PC-3 (cell line): ENCODE measurements around the gene CNIH3. TPM values are rescaled to one million over a fixed set of nuclear protein-coding genes. Genes with fewer than 3 reads are reported as not detected.

ENCODE experiments used
- ATAC-seq: fragments of 200-7000 bp; cut with Tn5 transposase; 2 replicates; pipeline ENCODE4 v1.9.1; 2020; ENCODE audit warnings: mild to moderate bottlenecking, moderate library complexity
- BruUV-seq: library from RNA; stranded (reverse); fragments of 400-500 nt; replicated peaks from 2 replicates; lab custom pipeline; 2021; lab: Mats Ljungman, UMichigan
- CTCF ChIA-PET: fragments of 300-600 bp; sonication (Branson Sonifier 250); formaldehyde crosslinking; loops from one replicate; lab custom pipeline; 2022; ENCODE audit warnings: antibody characterized with exemption; lab: Charles Lee
- POLR2A ChIA-PET: fragments of 300-600 bp; sonication (Branson Sonifier 250); formaldehyde crosslinking; loops from one replicate; lab custom pipeline; 2022; ENCODE audit warnings: antibody characterized with exemption; ENCODE audit not compliant: unreplicated experiment; lab: Charles Lee
- DNase-seq: peaks from one replicate; pipeline ENCODE4 v3.0.0-alpha.2; 2015
- H2AFZ ChIP-seq: fragments of 300-600 bp; sonication (generic); 2 replicates; pipeline ENCODE4 v1.6.0; 2016; ENCODE audit warnings: antibody characterized with exemption, low read length
- H3F3A ChIP-seq: fragments of 300-600 bp; sonication (generic); one replicate; pipeline ENCODE4 v1.6.0; 2017; ENCODE audit warnings: antibody characterized with exemption, low read length, control low read depth, mild to moderate bottlenecking; ENCODE audit not compliant: unreplicated experiment
- H3K27ac ChIP-seq: fragments of 300-600 bp; sonication (generic); 2 replicates; pipeline ENCODE4 v1.5.1; 2016; ENCODE audit warnings: mild to moderate bottlenecking, low read length
- H3K27me3 ChIP-seq: fragments of 300-600 bp; sonication (generic); 2 replicates; pipeline ENCODE4 v1.6.1; 2016; ENCODE audit warnings: low read length, mixed read lengths
- H3K36me3 ChIP-seq: fragments of 300-600 bp; sonication (generic); 2 replicates; pipeline ENCODE4 v1.6.1; 2016; ENCODE audit warnings: low read depth, mixed run types, low read length, mixed read lengths
- H3K4me1 ChIP-seq: fragments of 300-600 bp; sonication (generic); 2 replicates; pipeline ENCODE4 v1.5.1; 2016; ENCODE audit warnings: low read length; ENCODE audit not compliant: insufficient read depth
- H3K4me2 ChIP-seq: fragments of 300-600 bp; sonication (generic); 2 replicates; pipeline ENCODE4 v1.6.0; 2016; ENCODE audit warnings: low read length
- H3K4me3 ChIP-seq: fragments of 300-600 bp; sonication (generic); 2 replicates; pipeline ENCODE4 v1.5.1; 2016; ENCODE audit warnings: mild to moderate bottlenecking, low read length, mixed read lengths
- H3K79me2 ChIP-seq: fragments of 300-600 bp; sonication (generic); 2 replicates; pipeline ENCODE4 v1.6.1; 2017; ENCODE audit warnings: low read length, mixed read lengths
- H3K9ac ChIP-seq: fragments of 300-600 bp; sonication (generic); 2 replicates; pipeline ENCODE4 v1.6.0; 2016; ENCODE audit warnings: mild to moderate bottlenecking, low read length
- H3K9me2 ChIP-seq: fragments of 300-600 bp; sonication (generic); replicated peaks from 2 replicates; pipeline ENCODE4 v1.6.1; 2016; ENCODE audit warnings: mixed run types, low read length, mixed read lengths
- H3K9me3 ChIP-seq: fragments of 300-600 bp; sonication (generic); 2 replicates; pipeline ENCODE4 v1.6.1; 2016; ENCODE audit warnings: low read length, mixed read lengths
- H4K20me1 ChIP-seq: fragments of 300-600 bp; sonication (generic); 2 replicates; pipeline ENCODE4 v1.6.1; 2016; ENCODE audit warnings: low read length, mixed read lengths
- CTCF ChIP-seq: fragments of 300-600 bp; sonication (generic); conservative IDR thresholded peaks from 2 replicates; pipeline ENCODE4 v1.5.1; 2017; ENCODE audit warnings: antibody characterized with exemption, low read depth, mild to moderate bottlenecking, low read length
- EZH2 ChIP-seq: fragments of 300-600 bp; sonication (generic); IDR thresholded peaks from one replicate; pipeline ENCODE4 v1.6.1; 2017; ENCODE audit warnings: antibody characterized with exemption, mild to moderate bottlenecking, low read length; ENCODE audit not compliant: unreplicated experiment
- EZH2phosphoT487 ChIP-seq: fragments of 300-600 bp; sonication (generic); IDR thresholded peaks from 2 replicates; pipeline ENCODE4 v1.6.1; 2018; ENCODE audit warnings: mild to moderate bottlenecking, antibody characterized with exemption, low read length, borderline replicate concordance
- intact Hi-C: fragments of 100-400 bp; cut with micrococcal nuclease; formaldehyde crosslinking; loops from 2 replicates; pipeline ENCODE4 v1.9.0; 2023
- total RNA-seq: library from RNA; depleted of rRNA; stranded (reverse); fragments of >200 nt; gene quantifications from 2 replicates; pipeline ENCODE4 v1.2.3, GENCODE V29; 2014

Gene CNIH3
- total RNA-seq, 1 experiment from 2014 or later: 7.4 TPM

GRCh38 chr1:224743608-224744164 is 127.6 kb downstream of the CNIH3 start:
- H3K79me2 ChIP-seq: no peaks in the 10 kb centered on the region
- H3K36me3 ChIP-seq: no peaks in the 10 kb centered on the region
- peaks cover 7% of the 10 kb centered on the region; the same call in 1 of the 2 replicates for H3K4me1 ChIP-seq
- TF ChIP-seq EZH2 (no peak), CTCF (no peak), EZH2phosphoT487 (no peak)
- H3K27ac ChIP-seq: no peak overlapping the region
- ATAC-seq (no peak), DNase-seq (no peak)
- no peaks in the 10 kb centered on the region for H3K9me2 ChIP-seq
- no peak overlapping the region for H3K4me3 ChIP-seq
- ChIA-PET CTCF (no interaction called here), POLR2A (no interaction called here)
- H3K4me2 ChIP-seq: no peak overlapping the region
- intact Hi-C loops: no loop called here
- no peaks in the 10 kb centered on the region for H4K20me1 ChIP-seq
- H3K9ac ChIP-seq: no peak overlapping the region
- H3F3A ChIP-seq: no peaks in the 10 kb centered on the region
- H3K27me3 ChIP-seq: no peaks in the 10 kb centered on the region
- H2AFZ ChIP-seq: no peak overlapping the region
- no TSS peak for BruUV-seq
- H3K9me3 ChIP-seq: no peaks in the 10 kb centered on the region

GRCh38 chr1:224744521-224744920 is 128.4 kb downstream of the CNIH3 start:
- Histone ChIP-seq H3K79me2 (no peaks in the 10 kb centered on the region), H2AFZ (no peak overlapping the region), H3K4me2 (no peak overlapping the region), H3K27ac (no peak overlapping the region), H3K27me3 (no peaks in the 10 kb centered on the region), H4K20me1 (no peaks in the 10 kb centered on the region), H3K9ac (no peak overlapping the region), H3K36me3 (no peaks in the 10 kb centered on the region), H3K9me3 (no peaks in the 10 kb centered on the region), H3K4me1 (peaks cover 7% of the 10 kb centered on the region; the same call in 1 of the 2 replicates), H3F3A (no peaks in the 10 kb centered on the region), H3K9me2 (no peaks in the 10 kb centered on the region), H3K4me3 (no peak overlapping the region)
- POLR2A ChIA-PET: no interaction called here
- CTCF ChIA-PET: no interaction called here
- no peak for TF ChIP-seq EZH2phosphoT487
- TF ChIP-seq EZH2: no peak
- no peak for TF ChIP-seq CTCF
- no peak for ATAC-seq
- intact Hi-C loops: no loop called here
- BruUV-seq: no TSS peak
- DNase-seq: no peak

DNA sequence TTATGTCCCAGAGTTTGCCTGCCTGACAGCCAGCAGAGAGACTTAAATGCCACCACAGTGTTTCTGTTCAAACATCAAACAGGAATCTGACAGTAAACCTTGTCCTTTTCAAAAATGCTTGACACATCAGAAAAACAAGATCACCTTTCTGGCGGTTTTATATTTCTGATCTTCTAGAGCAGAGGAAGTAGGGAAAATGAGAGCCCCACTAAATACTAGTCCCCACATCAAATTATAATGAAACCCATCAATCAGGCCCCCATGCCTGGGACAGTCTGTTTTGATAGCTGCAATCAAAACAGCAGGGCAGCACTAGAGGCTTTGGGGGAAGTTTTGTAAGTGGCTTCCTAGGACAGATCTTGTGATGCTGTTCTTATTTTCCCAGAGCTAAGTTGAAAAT is 129.3 kb downstream of the CNIH3 start:
- ATAC-seq: no peak
- H3K27me3 ChIP-seq: peaks cover 3% of the 10 kb centered on the region; the same call in 1 of the 2 replicates
- no peaks in the 10 kb centered on the region for H3K9me2 ChIP-seq
- no peak overlapping the region for H3K4me2 ChIP-seq
- no peak for DNase-seq
- CTCF ChIA-PET: no interaction called here
- intact Hi-C loops: no loop called here
- BruUV-seq: no TSS peak
- H3K36me3 ChIP-seq: no peaks in the 10 kb centered on the region
- peaks cover 7% of the 10 kb centered on the region; the same call in 1 of the 2 replicates for H3K4me1 ChIP-seq
- H2AFZ ChIP-seq: no peak overlapping the region
- H4K20me1 ChIP-seq: no peaks in the 10 kb centered on the region
- no peak overlapping the region for H3K9ac ChIP-seq
- POLR2A ChIA-PET: no interaction called here
- no peak overlapping the region for H3K4me3 ChIP-seq
- H3K79me2 ChIP-seq: no peaks in the 10 kb centered on the region
- no peaks in the 10 kb centered on the region for H3K9me3 ChIP-seq
- TF ChIP-seq EZH2phosphoT487 (no peak), EZH2 (no peak), CTCF (no peak)
- no peaks in the 10 kb centered on the region for H3F3A ChIP-seq
- no peak overlapping the region for H3K27ac ChIP-seq
